Mesothelial cell of epicardium (in vitro differentiated cells): Measurements from ENCODE around the gene ANKRD33B. TPM values are rescaled to one million over a fixed set of nuclear protein-coding genes. Genes with fewer than 3 reads are reported as not detected.

Experiments used
- DNase-seq, 2 experiments: peaks; one replicate each; pipeline ENCODE4 v3.0.0; 2021; ENCODE audit warnings: low spot score in 2 of 2; ENCODE audit not compliant: unreplicated experiment in 2 of 2
- H3K27ac Mint-ChIP-seq: 2 replicates; pipeline ENCODE4 v1.8.0; 2021; ENCODE audit warnings: mixed read lengths
- H3K27me3 Mint-ChIP-seq: 2 replicates; pipeline ENCODE4 v1.8.0; 2021; ENCODE audit warnings: low read depth, mixed read lengths
- H3K36me3 Mint-ChIP-seq: 2 replicates; pipeline ENCODE4 v1.8.0; 2021; ENCODE audit warnings: mixed read lengths
- H3K4me1 Mint-ChIP-seq: 2 replicates; pipeline ENCODE4 v1.8.0; 2021; ENCODE audit warnings: mixed read lengths
- H3K4me3 Mint-ChIP-seq: 2 replicates; pipeline ENCODE4 v1.8.0; 2021; ENCODE audit warnings: mild to moderate bottlenecking, moderate library complexity, mixed read lengths
- H3K9me3 Mint-ChIP-seq: 2 replicates; pipeline ENCODE4 v1.8.0; 2021; ENCODE audit warnings: mixed read lengths
- CTCF ChIP-seq: fragments of 200-600 bp; sonication (generic); IDR thresholded peaks from one replicate; pipeline ENCODE4 v1.5.0; 2021; ENCODE audit warnings: antibody characterized with exemption; ENCODE audit not compliant: unreplicated experiment
- total RNA-seq: library from RNA; stranded (reverse); gene quantifications from 3 replicates; pipeline ENCODE4 v1.2.1, GENCODE V29; 2021

Gene ANKRD33B
- total RNA-seq, 1 donor from 2014 or later, result 3.8 TPM

GRCh38 chr5:10648806-10649665, 85.2 kb downstream of the ANKRD33B start:
- Mint-ChIP-seq H3K4me1 (no peaks in the 10 kb centered on the region), H3K4me3 (no peak overlapping the region), H3K27ac (no peak overlapping the region), H3K36me3 (no peaks in the 10 kb centered on the region), H3K27me3 (no peaks in the 10 kb centered on the region), H3K9me3 (no peaks in the 10 kb centered on the region)
- DNase-seq, result no peak
- TF ChIP-seq CTCF, result no peak

DNA sequence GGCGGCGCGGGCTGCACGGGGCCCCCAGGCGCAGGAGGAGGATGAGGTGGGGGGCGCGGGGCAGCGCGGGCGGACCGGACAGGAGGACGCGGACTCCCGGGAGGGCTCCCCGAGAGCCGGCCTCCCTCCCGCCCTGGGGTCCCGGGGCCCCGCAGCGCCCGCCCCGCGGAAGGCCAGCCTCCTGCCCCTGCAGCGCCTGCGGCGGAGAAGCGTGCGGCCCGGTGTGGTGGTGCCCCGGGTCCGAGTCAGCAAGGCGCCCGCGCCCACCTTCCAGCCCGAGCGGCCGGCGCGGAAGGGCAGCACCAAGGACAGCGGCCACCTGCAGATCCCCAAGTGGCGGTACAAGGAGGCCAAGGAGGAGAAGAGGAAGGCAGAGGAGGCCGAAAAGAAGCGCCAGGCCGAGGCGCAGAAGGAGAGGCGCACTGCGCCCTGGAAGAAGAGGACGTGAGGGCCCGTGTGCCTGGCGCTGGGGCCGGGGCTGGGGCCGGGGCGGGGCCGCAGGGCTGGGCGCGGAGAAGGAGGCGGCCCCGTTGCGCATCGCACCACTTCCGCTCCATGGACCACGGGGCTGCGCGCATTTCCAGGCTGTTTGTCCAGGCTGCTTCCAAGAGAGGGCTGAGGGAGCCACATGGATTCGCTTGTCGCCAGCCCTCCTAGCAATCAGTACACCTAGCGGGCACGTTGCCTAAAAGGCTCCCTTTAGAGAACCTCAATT, 86.0 kb downstream of the ANKRD33B start:
- no peaks in the 10 kb centered on the region for H3K9me3 Mint-ChIP-seq
- H3K27ac Mint-ChIP-seq, result no peak overlapping the region
- no peak for TF ChIP-seq CTCF
- DNase-seq, result no peak
- no peaks in the 10 kb centered on the region for H3K36me3 Mint-ChIP-seq
- no peaks in the 10 kb centered on the region for H3K27me3 Mint-ChIP-seq
- no peaks in the 10 kb centered on the region for H3K4me1 Mint-ChIP-seq
- H3K4me3 Mint-ChIP-seq, result no peak overlapping the region

GRCh38 chr5:10652151-10652550, 88.3 kb downstream of the ANKRD33B start:
- no peaks in the 10 kb centered on the region for H3K9me3 Mint-ChIP-seq

GRCh38 chr5:10652606-10653005, 88.7 kb downstream of the ANKRD33B start:
- H3K36me3 Mint-ChIP-seq, result no peaks in the 10 kb centered on the region
- no peak overlapping the region for H3K4me3 Mint-ChIP-seq
- H3K4me1 Mint-ChIP-seq, result no peaks in the 10 kb centered on the region
- DNase-seq, result no peak
- no peaks in the 10 kb centered on the region for H3K27me3 Mint-ChIP-seq
- TF ChIP-seq CTCF, result no peak
- no peaks in the 10 kb centered on the region for H3K9me3 Mint-ChIP-seq
- no peak overlapping the region for H3K27ac Mint-ChIP-seq

More at GRCh38 chr5:10652151-10652550, 88.3 kb downstream of the ANKRD33B start:
- H3K27me3 Mint-ChIP-seq, result no peaks in the 10 kb centered on the region
- no peak for DNase-seq
- H3K4me3 Mint-ChIP-seq, result no peak overlapping the region
- no peaks in the 10 kb centered on the region for H3K36me3 Mint-ChIP-seq
- no peak overlapping the region for H3K27ac Mint-ChIP-seq
- no peaks in the 10 kb centered on the region for H3K4me1 Mint-ChIP-seq
- TF ChIP-seq CTCF, result no peak

DNA sequence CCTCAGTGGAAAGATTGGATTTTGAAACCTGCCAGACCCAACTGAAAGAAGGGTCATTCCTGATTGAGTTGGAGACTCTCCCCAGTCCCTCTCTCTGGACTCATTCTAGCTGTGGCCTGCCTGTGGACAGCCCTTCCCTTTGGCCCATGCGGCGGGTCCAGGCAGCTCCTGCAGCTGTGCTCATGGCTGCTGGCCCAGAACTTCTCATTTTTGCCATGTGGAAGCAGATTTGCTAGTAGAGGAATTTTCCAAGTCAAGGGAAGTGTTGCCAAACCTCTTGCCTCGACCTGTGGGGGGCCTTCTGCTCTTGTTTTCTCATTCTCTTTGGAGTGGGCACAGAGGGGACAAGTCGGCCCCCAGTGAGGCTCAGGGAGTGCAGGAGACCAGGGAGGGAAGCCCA, 89.2 kb downstream of the ANKRD33B start:
- no peaks in the 10 kb centered on the region for H3K9me3 Mint-ChIP-seq
- no peaks in the 10 kb centered on the region for H3K4me1 Mint-ChIP-seq
- H3K4me3 Mint-ChIP-seq, result no peak overlapping the region
- no peaks in the 10 kb centered on the region for H3K36me3 Mint-ChIP-seq
- H3K27me3 Mint-ChIP-seq, result no peaks in the 10 kb centered on the region
- H3K27ac Mint-ChIP-seq, result no peak overlapping the region
- TF ChIP-seq CTCF, result no peak
- no peak for DNase-seq
